ACHN (cell line): Measurements from ENCODE around the gene SKOR2.
"Not testable (repeated sequence)": the region's sequence is repeated elsewhere in the genome, so short reads cannot be mapped to it uniquely, and the experiment has no call there.

Experiments
- DNase-seq: peaks from one replicate; pipeline ENCODE4 v3.0.0-alpha.2; 2015
- in situ Hi-C: cut with HindIII; loops from 2 replicates; pipeline ENCODE4 v1.10.0; 2017; ENCODE audit warnings: low sequenced_read_pairs, low pct_ligation_motif_present, low pct_unique_long_range_greater_than_20kb

Gene SKOR2

DNA sequence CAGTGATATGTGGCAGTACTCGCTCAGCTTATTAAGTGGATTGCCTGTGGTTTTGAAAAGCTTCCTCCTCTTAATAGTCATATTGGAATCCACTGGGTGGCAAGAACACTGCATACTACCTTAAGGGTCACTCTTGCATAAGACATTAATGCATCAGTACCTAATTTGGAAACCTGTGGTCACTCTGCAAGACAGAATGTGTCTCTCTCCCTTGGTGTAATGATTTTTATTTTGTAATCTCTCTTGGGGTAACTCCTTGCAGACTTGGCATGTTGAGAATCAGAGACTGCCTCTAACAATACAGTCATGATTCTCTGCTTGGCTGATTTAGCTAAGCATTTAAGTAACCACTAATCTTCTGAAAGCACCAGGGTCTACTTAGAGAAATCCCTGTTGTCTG, 42.3 kb downstream of the SKOR2 start:
- in situ Hi-C loops = no loop called here
- no peak for DNase-seq

DNA sequence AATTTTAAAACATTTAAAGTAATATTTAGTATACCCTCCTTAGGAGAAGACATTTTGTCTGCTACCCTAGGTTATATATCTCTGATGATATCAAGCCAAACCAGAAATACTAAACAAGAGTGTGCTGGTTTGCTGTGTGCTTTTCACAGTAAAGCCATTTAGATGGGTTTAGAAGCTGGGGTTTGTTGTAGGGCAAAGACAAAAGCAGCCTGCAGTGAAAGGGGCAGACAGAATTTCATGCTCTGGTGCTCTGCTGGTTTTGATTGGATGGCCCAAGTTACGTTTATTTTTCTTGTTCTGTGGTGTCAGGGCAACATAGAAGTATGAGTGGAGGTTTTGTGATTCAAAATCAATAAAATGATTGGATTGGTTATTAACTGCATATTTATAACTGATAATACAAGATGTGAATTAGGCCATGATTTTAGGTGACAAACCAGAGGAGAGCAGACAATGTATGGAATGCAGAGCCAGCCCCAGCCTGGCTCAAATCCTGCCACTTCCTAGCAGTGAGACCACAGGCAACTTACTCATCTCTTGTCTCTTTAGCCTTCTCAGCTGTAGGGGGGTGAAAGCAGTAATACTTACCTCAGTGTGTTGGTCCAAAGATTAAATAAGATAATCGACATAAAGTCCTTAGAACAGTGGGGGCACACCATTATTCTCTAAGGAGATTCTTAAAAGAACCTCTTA, 44.4 kb downstream of the SKOR2 start:
- in situ Hi-C loops = no loop called here
- no peak for DNase-seq

GRCh38 chr18:47204908-47205522, 46.4 kb downstream of the SKOR2 start:
- in situ Hi-C loops = no loop called here
- DNase-seq = peak; percentile 45

DNA sequence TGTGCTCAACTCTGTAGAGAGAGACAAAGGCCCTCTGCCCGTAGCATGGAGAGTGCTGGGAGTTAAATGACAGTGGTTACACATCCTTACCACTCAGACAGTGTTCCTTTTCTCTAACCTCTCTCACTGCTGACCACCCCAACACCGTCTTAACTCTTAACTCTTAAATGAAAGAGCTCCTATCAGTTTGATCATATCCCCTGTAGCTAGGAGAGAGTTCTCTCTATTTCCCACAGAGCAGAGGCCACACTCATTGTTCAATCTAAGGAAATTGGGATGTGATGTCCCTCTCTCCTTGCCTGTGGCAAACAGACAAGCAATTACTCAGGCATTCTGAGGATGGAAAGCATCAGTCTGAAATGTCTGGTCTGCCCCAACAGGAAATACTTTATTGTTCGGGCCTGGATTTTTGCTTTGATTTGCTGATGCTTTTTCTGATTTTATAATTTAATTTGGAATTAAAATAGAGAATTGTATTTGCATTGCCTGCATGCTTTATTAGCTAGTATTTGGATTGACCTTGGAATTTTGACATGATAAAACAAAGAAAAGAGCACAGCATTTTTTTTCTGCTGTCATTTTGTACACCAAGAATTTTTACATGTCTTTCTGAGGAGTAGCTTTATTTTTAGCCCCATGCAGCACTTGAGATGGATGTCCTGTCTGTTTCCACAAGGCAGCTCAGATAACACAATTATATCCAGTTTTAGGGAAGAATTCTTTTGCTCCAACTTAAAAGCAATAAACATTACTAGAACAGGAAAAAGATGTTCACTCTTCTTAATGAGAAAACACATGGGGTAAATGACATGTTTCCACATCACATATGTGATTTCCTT, 47.6 kb downstream of the SKOR2 start:
- in situ Hi-C loops = no loop called here

GRCh38 chr18:47195961-47196360, 55.5 kb downstream of the SKOR2 start:
- in situ Hi-C loops, DNase-seq: not testable (repeated sequence)

More for the DNA sequence above, 47.6 kb downstream of the SKOR2 start:
- DNase-seq = no peak

GRCh38 chr18:47191961-47192360, 59.5 kb downstream of the SKOR2 start:
- no peak for DNase-seq
- in situ Hi-C loops = no loop called here

GRCh38 chr18:47187721-47188120, 63.7 kb downstream of the SKOR2 start:
- in situ Hi-C loops = no loop called here

DNA sequence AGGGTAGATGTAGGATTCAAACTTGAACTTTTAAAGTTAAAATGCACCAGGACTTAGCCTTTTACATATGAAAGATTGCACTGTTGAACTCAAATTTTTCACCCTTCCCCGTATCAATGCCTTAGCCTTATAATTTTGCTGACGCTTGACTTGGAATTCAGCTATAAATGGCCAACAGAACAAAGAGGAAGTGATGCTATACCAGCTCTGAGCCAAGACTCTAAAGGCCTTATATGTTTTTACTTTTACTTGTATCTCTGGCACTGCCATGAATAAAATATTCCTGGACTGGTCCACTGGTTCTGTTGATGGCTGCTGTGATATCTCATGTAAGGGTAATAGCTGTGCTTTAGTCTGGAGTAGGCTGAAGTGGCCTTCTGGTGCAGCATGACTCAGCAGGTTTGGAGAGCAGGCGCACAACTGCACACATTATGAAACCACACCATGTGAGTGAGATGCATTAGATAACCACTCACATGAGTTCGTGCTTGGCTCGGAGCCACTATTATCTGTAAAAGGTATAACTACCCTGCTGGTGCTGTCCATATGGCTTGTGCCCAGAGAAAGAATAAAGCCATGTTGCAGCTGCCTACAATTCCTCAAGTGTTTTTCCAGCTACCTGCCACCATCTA, 66.9 kb downstream of the SKOR2 start:
- DNase-seq = peak; percentile 7
- in situ Hi-C loops = no loop called here

More at GRCh38 chr18:47187721-47188120, 63.7 kb downstream of the SKOR2 start:
- DNase-seq = no peak

DNA sequence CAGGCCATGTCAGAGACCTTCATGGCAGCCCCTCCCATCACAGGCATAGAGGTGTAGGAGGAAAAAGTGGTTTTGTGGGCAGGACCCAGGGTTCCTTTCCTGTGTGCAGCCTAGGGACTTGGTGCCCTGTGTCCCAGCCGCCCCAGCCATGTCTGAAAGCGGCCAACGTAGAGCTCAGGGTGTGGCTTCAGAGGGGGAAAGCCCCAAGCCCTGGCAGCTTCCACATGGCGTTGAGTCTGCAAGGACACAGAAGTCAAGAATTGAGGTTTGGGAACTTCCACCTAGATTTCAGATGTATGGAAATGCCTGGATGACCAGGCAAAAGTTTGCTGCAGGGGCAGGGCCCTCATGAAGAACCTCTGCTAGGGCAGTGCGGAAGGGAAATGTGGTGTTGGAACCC, 69.3 kb downstream of the SKOR2 start:
- in situ Hi-C loops, DNase-seq: not testable (repeated sequence)

GRCh38 chr18:47180765-47181164, 70.7 kb downstream of the SKOR2 start:
- in situ Hi-C loops = no loop called here
- no peak for DNase-seq

GRCh38 chr18:47179520-47179919, 71.9 kb downstream of the SKOR2 start:
- in situ Hi-C loops = no loop called here
- DNase-seq = no peak

GRCh38 chr18:47175898-47176575, 75.4 kb downstream of the SKOR2 start, which contains the start of gene IER3IP1:
IER3IP1 (minus strand) TSS chr18:47176364; CDS start chr18:47176277, 87 bp downstream.
- DNase-seq = peak; percentile 91
- in situ Hi-C loops = no loop called here

DNA sequence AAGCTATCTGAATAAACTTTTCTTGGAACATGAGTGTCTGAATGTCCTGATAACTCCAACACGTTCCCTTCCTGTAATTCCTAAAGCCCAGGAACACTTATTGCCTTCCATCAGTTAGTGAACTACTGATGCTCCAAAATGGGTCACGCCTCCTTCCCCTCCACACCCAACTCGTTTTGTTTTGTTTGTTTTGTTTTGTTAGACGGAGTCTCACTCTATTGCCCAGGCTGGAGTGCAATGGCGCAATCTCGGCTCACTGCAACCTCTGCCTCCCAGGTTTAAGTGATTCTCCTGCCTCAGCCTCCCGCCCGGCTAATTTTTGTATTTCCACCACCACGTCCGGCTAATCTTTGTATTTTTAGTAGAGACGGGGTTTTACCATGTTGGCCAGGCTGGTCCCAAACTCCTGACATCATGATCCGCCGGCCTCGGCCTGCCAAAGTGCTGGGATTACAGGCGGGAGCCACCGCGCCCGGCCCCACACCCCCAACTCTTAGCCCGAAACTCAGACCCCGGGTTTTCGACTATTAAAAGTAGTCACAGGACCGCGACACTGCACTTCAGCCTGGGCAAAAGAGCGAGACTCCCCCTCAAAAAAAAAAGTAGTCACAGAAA, 76.1 kb downstream of the SKOR2 start:
- in situ Hi-C loops = no loop called here
- DNase-seq = peak; percentile 5

DNA sequence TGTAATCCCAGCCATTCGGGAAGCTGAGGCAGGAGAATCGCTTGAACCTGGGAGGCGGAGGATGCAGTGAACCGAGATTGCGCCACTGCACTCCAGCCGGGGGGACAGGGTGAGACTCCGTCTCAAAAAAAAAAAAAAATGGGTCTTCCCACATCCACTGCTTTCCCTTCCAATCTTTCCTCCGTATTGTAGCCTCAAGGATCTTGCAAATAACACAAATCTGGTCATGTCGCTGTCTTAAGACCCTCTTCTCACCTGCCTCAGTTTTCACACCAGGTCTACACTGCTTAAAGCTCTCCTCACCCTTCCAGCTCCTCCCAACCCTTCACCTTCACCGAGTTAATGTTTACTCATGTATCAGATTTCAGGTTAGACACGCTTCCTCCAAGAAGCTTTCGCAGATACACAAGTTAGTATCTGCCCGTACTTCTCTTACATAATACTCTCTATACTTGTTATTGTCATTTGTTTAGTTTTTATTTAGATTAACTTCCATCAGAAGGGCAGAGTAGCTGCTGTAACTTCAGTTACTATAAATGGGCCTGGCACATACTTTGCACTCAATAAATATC, 76.8 kb downstream of the SKOR2 start:
- in situ Hi-C loops = no loop called here
- DNase-seq = peak; percentile 13

- in situ Hi-C loops = no loop called here
- no peak for DNase-seq
Observed at GRCh38 chr18:47172476-47172875, 79.0 kb downstream of the SKOR2 start.

DNA sequence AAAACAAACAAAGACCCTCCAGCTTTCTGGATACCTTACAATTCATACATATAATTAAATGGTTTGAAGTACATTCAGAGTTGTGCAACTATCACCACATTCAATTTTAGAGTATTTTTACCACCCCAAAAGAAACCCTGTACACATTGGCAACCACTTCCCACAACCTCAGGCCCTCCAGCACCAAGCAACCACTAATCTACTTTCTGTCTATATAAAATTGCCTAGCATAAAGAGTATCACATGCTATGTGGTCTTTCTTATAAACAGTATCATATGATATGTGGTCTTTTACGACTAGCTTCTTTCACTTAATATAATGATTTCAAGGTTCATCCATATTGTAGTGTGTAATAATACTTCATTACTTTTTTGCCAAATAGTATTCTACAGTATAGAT, 82.5 kb downstream of the SKOR2 start:
- in situ Hi-C loops = no loop called here

DNA sequence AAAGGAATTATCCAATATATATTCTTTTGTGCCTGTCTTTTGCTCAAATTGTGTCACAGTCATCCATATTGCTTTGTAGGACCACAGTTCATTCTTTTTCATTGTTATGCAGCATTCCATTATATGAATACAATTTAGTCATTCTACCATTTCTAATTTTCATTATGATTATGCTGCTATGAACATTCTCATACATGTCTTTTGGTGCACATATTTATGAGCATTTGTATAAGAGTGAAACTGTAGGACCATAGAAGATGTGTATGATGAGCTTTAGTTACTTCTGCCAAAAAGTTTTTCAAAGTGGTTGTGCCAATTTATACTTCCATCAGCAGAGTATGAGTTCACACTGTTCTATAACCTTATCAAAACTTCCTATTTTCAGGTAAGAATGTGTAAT, 83.0 kb downstream of the SKOR2 start:
- no peak for DNase-seq
- in situ Hi-C loops = no loop called here

More for the DNA sequence above, 82.5 kb downstream of the SKOR2 start:
- DNase-seq = no peak

DNA sequence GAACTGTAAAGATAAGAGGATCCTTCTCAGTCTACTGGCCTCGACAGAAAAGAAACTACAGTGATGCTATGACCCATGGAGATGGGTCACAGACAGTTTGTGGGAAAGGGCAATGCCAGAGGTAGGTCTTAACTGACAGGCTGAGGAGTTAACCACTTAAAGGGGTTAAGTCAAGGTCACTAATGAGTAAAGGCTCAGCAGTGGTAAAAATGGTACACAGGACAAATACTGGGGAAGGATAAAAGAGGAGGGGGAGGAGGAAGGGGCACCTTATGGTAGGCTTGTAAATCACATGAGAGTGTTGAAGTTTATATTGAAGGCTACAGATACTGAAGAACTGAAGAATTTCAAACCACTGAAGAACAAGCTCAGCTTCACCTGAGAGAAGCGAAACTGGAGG, 85.2 kb downstream of the SKOR2 start:
- in situ Hi-C loops = no loop called here
- DNase-seq = no peak
